HepG2 (cell line): ENCODE measurements around the gene BFSP1. TPM values are rescaled to one million over a fixed set of nuclear protein-coding genes. Genes with fewer than 3 reads are reported as not detected.
A peak's percentile ranks its signal among the peaks of the same experiment; 100 is the strongest.

Experiments
- BORCS8-MEF2B ChIP-seq: sonication (generic); formaldehyde crosslinking; IDR thresholded peaks from 2 replicates; pipeline ENCODE4 v1.8.0; 2022; ENCODE audit warnings: mild to moderate bottlenecking, missing genetic modification reagents
- HNRNPUL1 ChIP-seq: fragments of 200-400 bp; formaldehyde crosslinking; IDR thresholded peaks from 2 replicates; pipeline ENCODE4 v1.6.1; 2017; ENCODE audit warnings: low read depth, mild to moderate bottlenecking, low read length, moderate library complexity
- NR1H2 ChIP-seq: sonication (generic); formaldehyde crosslinking; IDR thresholded peaks from 2 replicates; pipeline ENCODE4 v1.8.1; 2022; ENCODE audit warnings: low read depth, missing genetic modification reagents, borderline replicate concordance
- PRPF4 ChIP-seq: fragments of 200-400 bp; formaldehyde crosslinking; IDR thresholded peaks from 2 replicates; pipeline ENCODE4 v1.6.1; 2016; ENCODE audit warnings: low read length, low read depth; ENCODE audit not compliant: poor library complexity, severe bottlenecking
- ZNF7 ChIP-seq: IDR thresholded peaks from 2 replicates; pipeline ENCODE4 v1.6.1; 2016; ENCODE audit warnings: missing biosample characterization, missing genetic modification reagents
- polyA plus RNA-seq, 8 experiments: library from polyadenylated mRNA; depleted of rRNA in 3 of 8; stranded (reverse) in 7 of 8; unstranded in 1 of 8; fragments of >200 nt; fragmentation: Illumina TruSeq in 4 of 8; extraction: Trizol in 4 of 8; gene quantifications; 2 replicates each; pipeline versions ENCODE4 v1.2.1 to v1.2.3, GENCODE V29; 2011 to 2016; ENCODE audit warnings: low read depth in 4 of 8, missing spikeins in 1 of 8, mixed read lengths in 1 of 8; ENCODE audit not compliant: insufficient read depth in 1 of 8
- total RNA-seq, 5 experiments: library from RNA; depleted of rRNA; stranded (reverse); fragments of >200 nt; fragmentation: Illumina TruSeq; extraction: Trizol; gene quantifications; 2 replicates each; pipeline ENCODE4 v1.2.3, GENCODE V29; 2016; ENCODE audit warnings: low read depth in 1 of 5
- TF ChIP-seq, protein P1 (sequence below): sonication (generic); formaldehyde crosslinking; IDR thresholded peaks from 2 replicates; pipeline ENCODE4 v1.8.1; 2023; ENCODE audit warnings: mild to moderate bottlenecking, missing genetic modification reagents
- TF ChIP-seq, protein P2 (sequence below): sonication (generic); formaldehyde crosslinking; IDR thresholded peaks from 2 replicates; pipeline ENCODE4 v1.5.1; 2020; ENCODE audit warnings: missing genetic modification reagents, mild to moderate bottlenecking, borderline replicate concordance
- TF ChIP-seq, protein P3 (sequence below): sonication (generic); formaldehyde crosslinking; IDR thresholded peaks from 2 replicates; pipeline ENCODE4 v1.4.0; 2020; ENCODE audit warnings: mild to moderate bottlenecking, missing genetic modification reagents
- TF ChIP-seq, protein P4 (sequence below): IDR thresholded peaks from 2 replicates; pipeline ENCODE4 v1.4.0; 2020; ENCODE audit warnings: mild to moderate bottlenecking, missing genetic modification reagents

Gene BFSP1
- total and polyA plus RNA-seq, 2 of the 13 experiments (the other 11 are each of a cell fraction or from before 2014, with no cell fraction given), result 0.22 to 0.26 TPM

DNA sequence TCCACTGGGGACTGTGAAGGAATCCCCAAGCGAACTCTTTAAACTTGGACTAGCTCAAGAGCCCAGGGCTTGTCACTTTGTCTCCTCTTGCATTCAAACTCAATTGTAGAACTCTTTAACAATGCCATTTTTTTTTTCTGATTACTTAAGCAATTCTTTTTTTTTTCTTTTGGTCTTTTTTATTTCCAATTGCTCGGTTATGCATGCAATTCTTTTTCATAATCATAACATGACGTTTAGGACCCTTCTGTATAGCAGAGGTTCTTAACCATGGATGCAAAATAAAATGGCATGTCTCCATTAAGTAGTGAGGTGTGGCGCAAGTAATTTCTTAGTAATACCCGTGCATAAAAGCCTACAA is 466 bp upstream of the BFSP1 start (continued):
- 0 out of 2 replicates have a peak, but pooled peaks have one; percentile 1 for TF ChIP-seq ZNF7 (CRISPR knock-in tag)
- TF ChIP-seq NR1H2 (CRISPR knock-in tag), result no peak
- TF ChIP-seq BORCS8-MEF2B (CRISPR knock-in tag), result no peak
- TF ChIP-seq HNRNPUL1, result no peak
- peak; percentile 7 for TF ChIP-seq PRPF4
- TF ChIP-seq, protein P1, sequence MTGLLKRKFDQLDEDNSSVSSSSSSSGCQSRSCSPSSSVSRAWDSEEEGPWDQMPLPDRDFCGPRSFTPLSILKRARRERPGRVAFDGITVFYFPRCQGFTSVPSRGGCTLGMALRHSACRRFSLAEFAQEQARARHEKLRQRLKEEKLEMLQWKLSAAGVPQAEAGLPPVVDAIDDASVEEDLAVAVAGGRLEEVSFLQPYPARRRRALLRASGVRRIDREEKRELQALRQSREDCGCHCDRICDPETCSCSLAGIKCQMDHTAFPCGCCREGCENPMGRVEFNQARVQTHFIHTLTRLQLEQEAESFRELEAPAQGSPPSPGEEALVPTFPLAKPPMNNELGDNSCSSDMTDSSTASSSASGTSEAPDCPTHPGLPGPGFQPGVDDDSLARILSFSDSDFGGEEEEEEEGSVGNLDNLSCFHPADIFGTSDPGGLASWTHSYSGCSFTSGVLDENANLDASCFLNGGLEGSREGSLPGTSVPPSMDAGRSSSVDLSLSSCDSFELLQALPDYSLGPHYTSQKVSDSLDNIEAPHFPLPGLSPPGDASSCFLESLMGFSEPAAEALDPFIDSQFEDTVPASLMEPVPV (CRISPR knock-in tag), result no peak
- TF ChIP-seq, protein P2, sequence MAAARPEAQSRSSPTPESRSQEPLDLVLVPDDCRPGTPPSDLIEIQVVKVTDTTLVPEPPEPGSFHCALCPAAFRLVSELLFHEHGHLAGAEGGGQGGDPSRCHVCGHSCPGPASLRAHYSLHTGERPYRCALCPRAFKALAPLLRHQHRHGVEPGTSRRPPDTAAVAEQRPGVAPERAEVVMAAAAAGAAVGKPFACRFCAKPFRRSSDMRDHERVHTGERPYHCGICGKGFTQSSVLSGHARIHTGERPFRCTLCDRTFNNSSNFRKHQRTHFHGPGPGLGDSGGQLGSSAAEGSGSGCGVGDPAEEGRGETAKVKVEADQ (CRISPR knock-in tag), result no peak
- TF ChIP-seq, protein P3, sequence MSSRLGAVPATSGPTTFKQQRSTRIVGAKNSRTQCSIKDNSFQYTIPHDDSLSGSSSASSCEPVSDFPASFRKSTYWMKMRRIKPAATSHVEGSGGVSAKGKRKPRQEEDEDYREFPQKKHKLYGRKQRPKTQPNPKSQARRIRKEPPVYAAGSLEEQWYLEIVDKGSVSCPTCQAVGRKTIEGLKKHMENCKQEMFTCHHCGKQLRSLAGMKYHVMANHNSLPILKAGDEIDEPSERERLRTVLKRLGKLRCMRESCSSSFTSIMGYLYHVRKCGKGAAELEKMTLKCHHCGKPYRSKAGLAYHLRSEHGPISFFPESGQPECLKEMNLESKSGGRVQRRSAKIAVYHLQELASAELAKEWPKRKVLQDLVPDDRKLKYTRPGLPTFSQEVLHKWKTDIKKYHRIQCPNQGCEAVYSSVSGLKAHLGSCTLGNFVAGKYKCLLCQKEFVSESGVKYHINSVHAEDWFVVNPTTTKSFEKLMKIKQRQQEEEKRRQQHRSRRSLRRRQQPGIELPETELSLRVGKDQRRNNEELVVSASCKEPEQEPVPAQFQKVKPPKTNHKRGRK (CRISPR knock-in tag), result 0 out of 2 replicates have a peak, but pooled peaks have one; percentile 15
- TF ChIP-seq, protein P4, sequence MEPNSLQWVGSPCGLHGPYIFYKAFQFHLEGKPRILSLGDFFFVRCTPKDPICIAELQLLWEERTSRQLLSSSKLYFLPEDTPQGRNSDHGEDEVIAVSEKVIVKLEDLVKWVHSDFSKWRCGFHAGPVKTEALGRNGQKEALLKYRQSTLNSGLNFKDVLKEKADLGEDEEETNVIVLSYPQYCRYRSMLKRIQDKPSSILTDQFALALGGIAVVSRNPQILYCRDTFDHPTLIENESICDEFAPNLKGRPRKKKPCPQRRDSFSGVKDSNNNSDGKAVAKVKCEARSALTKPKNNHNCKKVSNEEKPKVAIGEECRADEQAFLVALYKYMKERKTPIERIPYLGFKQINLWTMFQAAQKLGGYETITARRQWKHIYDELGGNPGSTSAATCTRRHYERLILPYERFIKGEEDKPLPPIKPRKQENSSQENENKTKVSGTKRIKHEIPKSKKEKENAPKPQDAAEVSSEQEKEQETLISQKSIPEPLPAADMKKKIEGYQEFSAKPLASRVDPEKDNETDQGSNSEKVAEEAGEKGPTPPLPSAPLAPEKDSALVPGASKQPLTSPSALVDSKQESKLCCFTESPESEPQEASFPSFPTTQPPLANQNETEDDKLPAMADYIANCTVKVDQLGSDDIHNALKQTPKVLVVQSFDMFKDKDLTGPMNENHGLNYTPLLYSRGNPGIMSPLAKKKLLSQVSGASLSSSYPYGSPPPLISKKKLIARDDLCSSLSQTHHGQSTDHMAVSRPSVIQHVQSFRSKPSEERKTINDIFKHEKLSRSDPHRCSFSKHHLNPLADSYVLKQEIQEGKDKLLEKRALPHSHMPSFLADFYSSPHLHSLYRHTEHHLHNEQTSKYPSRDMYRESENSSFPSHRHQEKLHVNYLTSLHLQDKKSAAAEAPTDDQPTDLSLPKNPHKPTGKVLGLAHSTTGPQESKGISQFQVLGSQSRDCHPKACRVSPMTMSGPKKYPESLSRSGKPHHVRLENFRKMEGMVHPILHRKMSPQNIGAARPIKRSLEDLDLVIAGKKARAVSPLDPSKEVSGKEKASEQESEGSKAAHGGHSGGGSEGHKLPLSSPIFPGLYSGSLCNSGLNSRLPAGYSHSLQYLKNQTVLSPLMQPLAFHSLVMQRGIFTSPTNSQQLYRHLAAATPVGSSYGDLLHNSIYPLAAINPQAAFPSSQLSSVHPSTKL (CRISPR knock-in tag), result no peak
